NK-92 treated with Interleukin-12 subunit alpha and Interleukin-12 subunit beta, amount 100 ng/mL, for 24 hours (cell line): ENCODE results near the gene NME2.

ENCODE experiments used
- DNase-seq: peaks from one replicate; lab custom pipeline; 2025; lab: John Stamatoyannopoulos, UW

Gene NME2

DNA sequence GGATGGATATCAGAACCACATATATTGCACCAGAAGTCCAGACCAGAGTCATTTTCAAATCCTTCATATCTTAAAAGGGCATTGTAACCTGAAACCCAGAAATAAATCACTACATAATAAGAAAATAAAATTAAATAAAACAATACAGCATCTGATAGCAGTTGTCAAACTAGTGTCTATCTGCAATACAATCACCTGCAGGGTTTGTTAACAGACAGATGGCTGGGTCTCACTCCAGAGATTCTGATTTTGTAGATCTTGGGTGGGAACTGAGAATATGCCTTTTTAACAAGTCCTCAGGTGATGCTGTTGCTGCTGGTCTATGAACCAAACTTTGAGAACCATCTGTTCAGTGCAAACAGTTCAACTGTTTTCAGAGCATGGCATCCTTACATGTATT is 37.6 kb downstream of the NME2 start:
- DNase-seq: no peak

DNA sequence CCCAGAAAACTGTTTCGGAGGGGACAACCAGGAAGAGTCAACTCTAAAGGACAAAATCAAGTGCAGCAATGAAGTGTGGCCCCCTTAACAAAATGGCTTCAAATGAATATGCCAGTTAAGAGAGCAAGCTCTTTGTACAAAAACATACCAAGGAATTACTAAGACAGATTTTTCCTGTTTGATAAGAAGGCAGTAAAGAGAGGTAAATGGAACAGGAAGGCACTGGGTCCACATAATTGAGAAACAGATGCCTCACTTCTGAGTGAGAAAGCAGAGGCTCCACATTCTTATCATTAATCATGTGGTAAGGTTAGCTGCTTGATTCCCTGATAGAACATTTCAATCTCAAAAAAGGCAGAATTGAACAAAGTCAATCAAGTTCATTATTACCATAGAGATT is 48.7 kb downstream of the NME2 start:
- DNase-seq: no peak

GRCh38 chr17:51217946-51218345 is 51.7 kb downstream of the NME2 start:
- DNase-seq: no peak

DNA sequence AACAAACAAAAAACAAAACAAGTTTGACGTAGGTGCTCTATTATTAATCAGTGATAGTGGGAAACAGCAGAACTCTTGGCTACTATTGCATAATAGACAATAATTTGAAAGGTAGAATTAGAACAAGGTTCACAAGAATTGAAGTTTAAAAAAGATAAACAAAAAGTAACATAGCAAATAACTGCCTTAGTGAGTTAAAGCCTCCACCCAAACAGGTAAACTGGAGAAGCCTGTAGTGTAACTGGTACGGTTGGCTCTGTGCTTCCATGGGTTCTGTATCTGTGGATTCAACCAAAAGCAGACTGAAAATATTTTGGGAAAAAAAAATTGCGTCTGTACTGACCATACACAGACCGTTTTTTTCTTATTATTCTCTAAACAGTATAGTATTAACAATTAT is 55.1 kb downstream of the NME2 start:
- no peak for DNase-seq
